Spinal cord (tissue), 10 donors: ENCODE data around the gene CSMD2. TPM values are rescaled to one million over a fixed set of nuclear protein-coding genes. Genes with fewer than 3 reads are reported as not detected.

Source experiments
- DNase-seq, 6 donors: peaks; one replicate each; pipeline versions ENCODE4 v3.0.0 to v3.0.0-alpha.2; 2013 to 2015; ENCODE audit warnings: low spot score in 6 of 6, low read depth in 4 of 6
- H3K27ac ChIP-seq: one replicate; pipeline ENCODE4 v1.5.1; 2013; ENCODE audit warnings: low read depth, low read length, control low read depth
- H3K27me3 ChIP-seq: one replicate; pipeline ENCODE4 v1.6.1; 2013; ENCODE audit warnings: low read length; ENCODE audit not compliant: control insufficient read depth, insufficient read depth
- H3K36me3 ChIP-seq: one replicate; pipeline ENCODE4 v1.6.1; 2013; ENCODE audit warnings: low read length; ENCODE audit not compliant: control insufficient read depth, insufficient read depth
- H3K4me1 ChIP-seq: one replicate; pipeline ENCODE4 v1.6.1; 2013; ENCODE audit warnings: low read length; ENCODE audit not compliant: control insufficient read depth, insufficient read depth
- H3K4me3 ChIP-seq: one replicate; pipeline ENCODE4 v1.5.1; 2013; ENCODE audit warnings: low read depth, low read length, control low read depth
- H3K9me3 ChIP-seq: one replicate; pipeline ENCODE4 v1.6.1; 2013; ENCODE audit warnings: low read length; ENCODE audit not compliant: control insufficient read depth, insufficient read depth
- WGBS: methylation state at CpG from one replicate; pipeline ENCODE4 v1.1.5; 2013; ENCODE audit warnings: missing lambda C conversion rate; ENCODE audit not compliant: insufficient coverage; 5-methylcytosine and 5-hydroxymethylcytosine counted together
- polyA plus RNA-seq, 2 donors: library from polyadenylated mRNA; unstranded; fragments of 120-200 nt; gene quantifications; one replicate each; pipeline ENCODE4 v1.2.1, GENCODE V29; 2013; ENCODE audit not compliant: insufficient read length in 2 of 2
- total RNA-seq, 2 donors: library from RNA; depleted of rRNA in 1 of 2; stranded (reverse); fragments of 120-200 nt in 1 of 2; fragments of >200 nt in 1 of 2; gene quantifications; one replicate each; pipeline versions ENCODE4 v1.2.3 to v1.2.4, GENCODE V29; 2013 to 2014
- donor health status: healthy.

The CSMD2 gene
- total and polyA plus RNA-seq, 4 donors, result 16.0 to 26.4 (median 22.2) TPM

DNA sequence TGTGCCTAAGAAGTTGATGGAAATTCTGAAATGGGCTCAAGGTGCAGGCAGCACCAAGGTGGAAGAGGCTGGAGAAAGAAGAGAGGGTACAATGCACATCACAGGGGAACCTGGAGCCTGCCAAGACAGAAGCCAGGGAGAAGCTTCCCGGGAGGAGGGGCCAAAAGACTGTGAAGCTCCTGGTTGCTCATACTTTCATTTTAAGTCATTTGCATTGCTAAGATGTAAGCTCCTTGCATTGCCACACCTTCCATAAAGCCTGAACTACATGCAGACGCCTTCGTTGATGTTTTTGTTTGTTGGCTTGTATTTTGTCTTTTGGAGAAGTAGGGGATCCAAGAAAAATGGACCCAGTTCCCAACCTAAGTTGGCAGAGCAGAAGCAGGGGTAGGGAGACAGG, 232.2 kb downstream of the CSMD2 start:
- no peak for DNase-seq
- Histone ChIP-seq H3K4me1 (peaks cover 5% of the 10 kb centered on the region), H3K27me3 (no peaks in the 10 kb centered on the region), H3K36me3 (peaks cover 17% of the 10 kb centered on the region), H3K9me3 (no peaks in the 10 kb centered on the region), H3K4me3 (no peak overlapping the region), H3K27ac (no peak overlapping the region)
- WGBS, result no CpG with 5 or more reads among the region's 3 CpGs

DNA sequence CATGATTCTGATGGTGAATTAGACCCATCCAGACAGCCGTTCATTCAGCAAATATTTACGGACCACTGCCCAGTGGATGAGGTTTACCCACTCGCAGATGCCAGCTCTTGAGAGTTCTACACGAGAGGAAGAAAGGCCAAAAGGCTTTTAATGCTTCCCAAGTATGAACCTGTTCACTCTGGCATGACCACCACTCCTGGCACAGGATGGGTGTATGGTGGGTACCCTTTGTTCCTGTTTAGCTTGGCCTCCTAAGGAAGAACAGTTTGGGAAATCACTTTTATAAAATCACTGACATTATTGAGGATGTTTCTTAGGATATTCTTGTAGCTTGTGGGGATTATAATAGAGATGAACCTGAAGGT, 233.9 kb downstream of the CSMD2 start:
- H3K4me3 ChIP-seq, result no peak overlapping the region
- peak in 1 of 6 donors; percentile 18 for DNase-seq
- H3K36me3 ChIP-seq, result peaks cover 24% of the 10 kb centered on the region
- H3K27ac ChIP-seq, result no peak overlapping the region
- no peaks in the 10 kb centered on the region for H3K9me3 ChIP-seq
- 34% methylated on average over 3 of the region's 4 CpGs for WGBS
- no peaks in the 10 kb centered on the region for H3K27me3 ChIP-seq
- H3K4me1 ChIP-seq, result peaks cover 5% of the 10 kb centered on the region

DNA sequence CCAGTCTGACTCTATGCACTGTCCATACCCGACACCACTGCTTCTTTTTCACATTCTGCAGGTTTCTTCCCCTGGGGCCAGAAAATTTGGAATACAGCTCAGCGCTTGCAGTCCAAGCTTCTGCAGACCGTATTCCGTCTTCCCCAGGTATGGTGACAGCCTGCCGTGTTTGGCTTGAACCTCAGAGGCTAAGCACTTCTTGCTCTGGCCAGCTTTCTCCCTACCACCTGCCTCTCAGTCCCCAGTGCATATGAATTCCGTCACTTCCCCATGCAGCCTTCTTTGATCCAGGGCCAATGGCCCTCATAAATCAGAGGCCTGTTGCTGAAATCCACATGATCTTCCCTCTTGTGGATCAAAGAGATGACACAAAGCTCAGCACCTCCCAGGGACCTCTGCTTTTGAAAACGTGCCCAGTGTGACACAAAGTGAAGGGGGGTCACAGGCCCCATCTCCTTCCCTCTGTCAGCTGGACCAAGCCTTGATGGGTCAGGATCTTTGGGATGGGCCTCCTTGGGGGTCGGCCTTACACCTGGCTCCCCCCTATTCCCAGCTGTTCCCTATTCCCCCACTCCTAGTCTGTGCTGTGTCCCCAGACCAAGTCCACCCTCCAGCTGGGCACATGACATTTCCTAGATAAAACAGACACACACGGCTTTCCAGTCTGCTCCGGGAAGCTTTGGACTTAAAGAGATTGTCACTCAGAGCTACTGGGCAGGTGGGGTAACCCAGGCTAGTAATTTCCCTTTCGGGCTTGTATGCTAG, 234.5 kb downstream of the CSMD2 start:
- Histone ChIP-seq H3K4me3 (no peak overlapping the region), H3K27me3 (no peaks in the 10 kb centered on the region), H3K36me3 (peaks cover 20% of the 10 kb centered on the region), H3K4me1 (peaks cover 5% of the 10 kb centered on the region), H3K9me3 (no peaks in the 10 kb centered on the region), H3K27ac (no peak overlapping the region)
- WGBS, result 44% methylated on average over 11 of the region's 11 CpGs
- peak in 2 of 6 donors; percentile 37 to 68 for DNase-seq

DNA sequence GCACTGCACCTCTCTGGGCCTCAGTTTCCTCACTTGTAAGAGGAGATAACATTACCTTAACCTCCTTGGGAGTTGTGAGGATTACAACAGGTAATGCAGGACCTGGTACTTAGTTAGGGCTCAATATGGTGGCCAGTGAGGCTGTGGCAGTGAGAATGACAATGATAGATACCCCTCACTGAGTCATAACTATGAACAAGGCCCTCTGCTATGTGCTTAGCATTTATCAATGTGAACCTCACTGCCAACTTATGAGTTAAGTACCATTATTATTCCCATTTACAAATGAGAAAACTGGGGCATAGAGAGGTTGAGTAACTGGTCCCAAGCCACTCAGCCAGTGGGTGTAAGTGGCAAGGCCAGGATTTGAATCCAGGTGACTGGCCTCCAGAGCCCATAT, 236.8 kb downstream of the CSMD2 start:
- Histone ChIP-seq H3K36me3 (peaks cover 18% of the 10 kb centered on the region), H3K4me1 (peaks cover 5% of the 10 kb centered on the region), H3K27ac (no peak overlapping the region), H3K9me3 (no peaks in the 10 kb centered on the region), H3K4me3 (no peak overlapping the region), H3K27me3 (no peaks in the 10 kb centered on the region)
- DNase-seq, result no peak

DNA sequence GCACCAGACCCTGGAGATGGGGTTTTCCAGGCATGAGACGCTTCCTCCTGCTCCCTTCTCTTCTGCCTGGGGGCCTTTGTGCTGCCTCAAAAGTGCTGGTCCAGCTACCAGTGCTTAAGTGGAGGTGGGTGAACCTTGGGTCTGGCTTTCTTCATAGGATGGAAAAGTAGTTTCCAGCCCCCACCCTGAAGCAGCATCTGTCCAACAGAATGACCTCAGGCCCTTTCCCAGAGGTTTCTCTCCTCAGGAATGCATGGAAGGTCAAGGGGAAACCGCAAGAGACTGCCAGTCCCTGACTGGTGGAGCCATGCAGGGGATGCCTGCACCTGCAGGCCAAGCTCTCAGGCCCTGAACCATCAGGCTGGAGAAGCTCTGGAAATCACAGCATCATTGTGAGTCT, 237.3 kb downstream of the CSMD2 start:
- Histone ChIP-seq H3K36me3 (peaks cover 17% of the 10 kb centered on the region), H3K4me1 (peaks cover 5% of the 10 kb centered on the region), H3K27me3 (no peaks in the 10 kb centered on the region), H3K4me3 (no peak overlapping the region), H3K27ac (no peak overlapping the region), H3K9me3 (no peaks in the 10 kb centered on the region)
- no peak for DNase-seq
- 95% methylated on average over 2 of the region's 2 CpGs for WGBS

DNA sequence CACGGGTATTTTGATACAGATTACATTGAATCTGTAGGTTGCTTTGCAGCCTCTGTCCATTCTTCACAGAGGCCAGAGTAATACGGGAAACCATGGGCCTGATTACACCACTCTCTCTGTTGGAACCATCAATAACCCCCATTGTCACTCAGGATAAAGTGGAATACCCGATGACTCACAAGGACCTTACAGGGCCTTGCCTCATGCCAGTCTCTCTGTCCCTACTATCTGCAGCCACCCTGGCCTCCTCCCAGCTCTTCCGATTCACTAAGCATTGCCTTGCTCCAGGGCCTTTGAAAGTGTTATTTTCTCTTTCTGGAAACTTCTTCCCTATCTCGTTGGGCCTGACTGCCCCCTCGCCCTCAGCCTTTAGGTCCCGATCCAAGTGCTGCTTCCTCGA, 239.4 kb downstream of the CSMD2 start:
- H3K36me3 ChIP-seq, result peaks cover 13% of the 10 kb centered on the region
- 77% methylated on average over 7 of the region's 8 CpGs for WGBS
- peak in 1 of 6 donors; percentile 21 for DNase-seq
- no peak overlapping the region for H3K27ac ChIP-seq
- H3K4me3 ChIP-seq, result no peak overlapping the region
- H3K9me3 ChIP-seq, result no peaks in the 10 kb centered on the region
- peaks cover 2% of the 10 kb centered on the region for H3K4me1 ChIP-seq
- no peaks in the 10 kb centered on the region for H3K27me3 ChIP-seq

DNA sequence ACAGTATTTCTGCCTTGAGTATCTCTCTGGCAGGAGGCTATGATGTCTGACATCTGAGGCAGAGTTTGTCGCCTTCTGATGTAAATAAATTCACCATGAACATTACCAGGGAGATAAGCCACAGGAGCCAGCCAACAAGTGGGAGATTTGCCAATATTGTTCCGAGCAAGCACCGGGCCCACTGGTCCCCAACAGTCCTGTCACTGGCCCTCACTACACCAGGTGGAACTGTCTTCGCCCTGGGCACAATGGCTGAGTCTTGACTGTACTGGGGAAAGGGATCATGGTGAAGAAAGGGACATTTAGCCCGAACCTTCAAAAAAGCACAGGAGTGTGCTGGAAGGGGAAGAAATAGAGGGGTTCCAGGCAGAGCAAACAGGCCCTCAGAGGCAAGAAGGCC, 243.7 kb downstream of the CSMD2 start:
- Histone ChIP-seq H3K9me3 (no peaks in the 10 kb centered on the region), H3K27ac (no peak overlapping the region), H3K4me1 (no peaks in the 10 kb centered on the region), H3K4me3 (no peak overlapping the region), H3K36me3 (peaks cover 25% of the 10 kb centered on the region), H3K27me3 (no peaks in the 10 kb centered on the region)
- no peak for DNase-seq
- 87% methylated on average over 3 of the region's 5 CpGs for WGBS

DNA sequence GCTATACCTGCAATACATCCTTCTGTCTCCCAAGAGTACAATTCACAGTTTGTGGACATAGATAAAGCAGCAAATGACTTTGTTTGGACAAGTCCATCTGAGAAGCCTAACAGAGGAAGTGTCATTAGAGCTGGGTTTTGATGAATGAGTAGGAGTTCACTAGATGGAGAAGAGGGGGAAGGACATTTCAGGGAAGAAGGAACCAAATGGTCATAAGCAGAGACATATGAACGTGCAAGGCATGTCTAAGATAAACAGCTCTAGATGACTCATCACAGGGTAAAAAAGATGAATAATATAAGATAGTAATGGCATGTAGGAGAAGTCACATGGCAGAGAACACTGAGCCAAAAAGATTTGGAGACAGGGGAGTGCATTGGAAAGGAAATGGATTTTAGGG, 246.7 kb downstream of the CSMD2 start:
- DNase-seq, result no peak
- Histone ChIP-seq H3K4me3 (no peak overlapping the region), H3K36me3 (peaks cover 25% of the 10 kb centered on the region), H3K27me3 (no peaks in the 10 kb centered on the region), H3K4me1 (no peaks in the 10 kb centered on the region), H3K27ac (no peak overlapping the region), H3K9me3 (no peaks in the 10 kb centered on the region)
- 91% methylated on average over 1 of the region's 1 CpG for WGBS

DNA sequence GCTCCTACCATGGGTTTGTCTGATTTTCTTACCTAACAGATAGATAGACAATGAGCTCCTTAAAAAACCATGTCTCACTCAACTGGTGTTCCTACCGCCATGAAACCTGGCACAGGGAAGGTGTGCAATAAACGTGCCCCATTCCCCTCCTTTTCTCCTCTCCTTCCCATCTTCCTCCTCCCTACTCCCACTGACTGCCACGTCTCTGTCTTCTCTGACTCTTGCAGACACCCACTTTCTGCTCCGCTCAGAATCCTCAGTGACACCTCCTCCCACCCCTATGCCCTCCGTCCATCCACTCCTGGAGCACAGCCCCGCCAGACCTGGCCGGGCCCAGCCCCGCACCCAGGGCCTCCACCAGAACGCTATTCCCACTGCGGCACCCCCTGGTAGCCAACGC, 248.2 kb downstream of the CSMD2 start:
- no peak for DNase-seq
- Histone ChIP-seq H3K36me3 (peaks cover 24% of the 10 kb centered on the region), H3K4me1 (no peaks in the 10 kb centered on the region), H3K27ac (no peak overlapping the region), H3K27me3 (no peaks in the 10 kb centered on the region), H3K4me3 (no peak overlapping the region), H3K9me3 (no peaks in the 10 kb centered on the region)
- 94% methylated on average over 11 of the region's 11 CpGs for WGBS

DNA sequence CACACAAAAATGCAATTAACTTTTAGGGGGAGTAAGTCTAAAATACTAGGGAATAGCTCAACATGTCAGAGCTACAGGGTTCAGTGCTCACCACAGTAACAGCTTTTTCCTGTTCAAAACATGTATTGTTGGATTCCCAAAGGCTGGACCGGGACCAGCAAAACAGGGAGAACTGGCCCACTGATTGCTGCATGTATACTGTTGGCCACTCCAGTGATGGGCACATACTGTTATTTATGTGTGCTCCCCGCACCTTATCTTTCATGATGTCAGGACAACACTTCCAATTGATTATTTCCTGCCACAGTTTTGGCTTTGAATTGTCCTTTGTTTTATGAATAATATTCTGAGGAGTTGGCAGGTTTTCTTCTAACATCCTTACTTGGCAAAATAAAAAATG, 250.5 kb downstream of the CSMD2 start:
- H3K4me3 ChIP-seq, result no peak overlapping the region
- peaks cover 15% of the 10 kb centered on the region for H3K36me3 ChIP-seq
- H3K4me1 ChIP-seq, result no peaks in the 10 kb centered on the region
- H3K9me3 ChIP-seq, result no peaks in the 10 kb centered on the region
- DNase-seq, result no peak
- 50% methylated on average over 1 of the region's 2 CpGs for WGBS
- H3K27me3 ChIP-seq, result no peaks in the 10 kb centered on the region
- H3K27ac ChIP-seq, result no peak overlapping the region
